Activated T-helper 1 cell treated with anti-CD3 and anti-CD28 coated beads, Interleukin-12 subunit alpha, Interleukin-12 subunit beta, Interleukin-2, Interleukin-4 antibody, amounts not matched to agents 30 ng/mL and 10 ng/mL and 1 ng/mL, durations not matched to agents 14 hours and 24 hours and 36 hours (primary cell): ENCODE measurements around the gene TMEM229A. TPM values are rescaled to one million over a fixed set of nuclear protein-coding genes. Genes with fewer than 3 reads are reported as not detected.

Experiments
- DNase-seq: peaks from one replicate; pipeline ENCODE4 v3.0.0; 2021; ENCODE audit warnings: low spot score
- H3K27ac Mint-ChIP-seq: one replicate; pipeline ENCODE4 v1.8.0; 2021; ENCODE audit warnings: mild to moderate bottlenecking, mixed read lengths
- H3K27me3 Mint-ChIP-seq: one replicate; pipeline ENCODE4 v1.8.0; 2022; ENCODE audit warnings: mild to moderate bottlenecking, moderate library complexity, mixed read lengths; ENCODE audit not compliant: insufficient read depth
- H3K36me3 Mint-ChIP-seq: one replicate; pipeline ENCODE4 v1.8.0; 2021; ENCODE audit warnings: low read depth, mixed read lengths
- H3K4me1 Mint-ChIP-seq: one replicate; pipeline ENCODE4 v1.8.0; 2021; ENCODE audit warnings: low read depth, mixed read lengths
- H3K4me3 Mint-ChIP-seq: one replicate; pipeline ENCODE4 v1.8.0; 2021; ENCODE audit warnings: mild to moderate bottlenecking, moderate library complexity, mixed read lengths
- H3K9me3 Mint-ChIP-seq: one replicate; pipeline ENCODE4 v1.8.0; 2021; ENCODE audit warnings: mixed read lengths
- intact Hi-C: fragments of 100-400 bp; cut with micrococcal nuclease; formaldehyde crosslinking; loops from one replicate; pipeline ENCODE4 v1.15.1; 2024
- total RNA-seq: library from RNA; stranded (reverse); gene quantifications from 2 replicates; pipeline ENCODE4 v1.2.3, GENCODE V29; 2022

TMEM229A gene
- total RNA-seq, 1 donor from 2014 or later: not detected

DNA sequence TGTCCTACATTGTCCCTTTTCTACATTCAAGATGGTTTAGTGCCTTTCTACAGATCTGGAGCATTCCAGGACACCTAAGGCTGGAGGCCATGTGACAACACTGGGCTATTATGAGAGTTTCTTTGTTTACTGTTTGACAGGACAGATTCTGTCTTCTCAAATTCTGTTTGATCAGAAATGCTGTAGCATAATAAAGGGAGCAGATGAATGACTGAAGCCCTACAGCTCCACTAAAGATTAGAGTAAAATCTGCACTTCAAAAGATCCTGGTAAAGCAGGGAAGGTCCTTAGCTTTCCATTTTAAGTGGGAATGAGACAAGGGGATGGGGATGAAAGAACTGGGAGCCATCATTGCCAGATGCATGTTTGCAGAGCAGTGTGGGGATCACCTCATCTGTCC is 38.4 kb downstream of the TMEM229A start:
- no peaks in the 10 kb centered on the region for H3K36me3 Mint-ChIP-seq
- DNase-seq: no peak
- no peak overlapping the region for H3K27ac Mint-ChIP-seq
- no peak overlapping the region for H3K4me3 Mint-ChIP-seq
- intact Hi-C loops: no loop called here
- H3K27me3 Mint-ChIP-seq: no peaks in the 10 kb centered on the region
- H3K9me3 Mint-ChIP-seq: no peaks in the 10 kb centered on the region
- no peaks in the 10 kb centered on the region for H3K4me1 Mint-ChIP-seq

DNA sequence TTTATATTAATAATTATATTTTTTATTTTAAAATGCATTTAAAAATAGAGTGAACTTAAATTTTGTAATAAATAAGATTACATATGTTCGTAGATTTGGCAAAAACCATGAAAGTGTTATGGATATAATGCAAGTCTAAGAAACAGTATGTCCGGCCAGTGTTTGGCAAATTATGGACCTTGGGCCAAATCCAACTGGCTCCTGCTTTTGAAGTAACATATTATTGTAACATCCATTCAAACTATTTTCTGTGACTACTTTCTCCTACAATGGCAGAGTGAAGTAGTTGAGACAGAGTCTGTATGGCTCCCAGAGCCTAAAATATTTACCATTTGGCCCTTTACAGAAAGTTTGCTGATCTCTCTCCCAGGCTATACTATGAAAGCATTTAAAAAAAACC is 38.9 kb downstream of the TMEM229A start:
- Mint-ChIP-seq H3K27me3 (no peaks in the 10 kb centered on the region), H3K4me1 (no peaks in the 10 kb centered on the region), H3K4me3 (no peak overlapping the region), H3K9me3 (no peaks in the 10 kb centered on the region), H3K36me3 (no peaks in the 10 kb centered on the region), H3K27ac (no peak overlapping the region)
- no peak for DNase-seq
- intact Hi-C loops: no loop called here

DNA sequence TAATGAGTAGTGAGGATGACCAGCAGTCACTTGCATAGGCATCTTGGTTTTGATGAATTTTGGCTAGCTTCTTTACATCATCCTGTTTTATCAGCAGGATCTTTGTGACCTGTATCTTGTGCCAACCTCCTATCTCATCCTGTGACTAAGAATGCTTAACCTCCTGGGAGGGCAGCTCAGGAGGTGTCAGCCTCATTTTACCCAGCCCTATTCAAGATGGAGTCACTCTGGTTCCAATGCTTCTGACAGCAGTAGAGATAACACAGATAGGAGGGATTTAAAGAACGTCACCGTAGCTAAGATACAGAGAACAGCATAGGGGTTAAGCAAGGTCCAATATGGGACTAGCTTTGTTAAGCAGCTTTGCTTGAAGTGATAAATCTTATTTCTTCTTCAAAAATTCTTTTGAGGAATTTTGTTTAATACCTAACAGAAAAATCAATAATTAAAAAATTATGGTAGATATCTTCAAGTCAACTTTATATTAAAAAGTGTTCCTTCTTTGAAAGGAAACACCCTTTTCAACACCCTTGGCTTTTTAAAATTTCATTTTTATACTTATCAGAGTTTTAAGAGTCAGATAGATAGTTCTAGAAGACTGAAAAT is 39.9 kb downstream of the TMEM229A start:
- Mint-ChIP-seq H3K4me3 (no peak overlapping the region), H3K27ac (no peak overlapping the region), H3K9me3 (no peaks in the 10 kb centered on the region), H3K27me3 (no peaks in the 10 kb centered on the region), H3K36me3 (no peaks in the 10 kb centered on the region), H3K4me1 (no peaks in the 10 kb centered on the region)
- intact Hi-C loops: no loop called here
- no peak for DNase-seq

DNA sequence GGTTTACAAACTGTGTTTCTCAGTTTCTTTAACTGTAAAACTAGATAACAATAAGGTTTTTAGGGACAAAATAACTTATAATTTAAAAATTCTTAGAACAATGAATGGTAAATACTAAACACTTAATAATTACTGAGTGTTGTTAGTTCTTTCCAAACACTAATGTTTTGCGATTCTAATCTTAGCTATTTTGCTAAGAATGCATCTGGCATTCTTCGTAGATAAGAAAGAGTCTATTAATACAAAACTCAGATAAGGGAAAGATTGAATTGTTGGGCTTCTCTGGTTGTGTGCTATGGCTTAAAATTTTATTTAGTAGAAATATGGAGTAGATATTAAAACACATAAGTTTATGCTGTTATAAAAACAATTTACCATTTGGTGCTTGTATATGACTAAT is 45.4 kb downstream of the TMEM229A start:
- Mint-ChIP-seq H3K4me1 (no peaks in the 10 kb centered on the region), H3K27ac (no peak overlapping the region), H3K27me3 (no peaks in the 10 kb centered on the region), H3K4me3 (no peak overlapping the region), H3K9me3 (no peaks in the 10 kb centered on the region), H3K36me3 (no peaks in the 10 kb centered on the region)
- intact Hi-C loops: no loop called here
- DNase-seq: no peak

Other genes starting within 250 kb of the TMEM229A start
- not detected in 2 replicates for gene HYAL4, start 187.9 kb downstream of the TMEM229A start, total RNA-seq
- not detected in 2 replicates for gene SPAM1, start 107.8 kb downstream of the TMEM229A start, total RNA-seq